Stromal cell of bone marrow (primary cell): ENCODE measurements around the gene TMEM176A.
"Not testable (repeated sequence)": the region's sequence is repeated elsewhere in the genome, so short reads cannot be mapped to it uniquely, and the experiment has no call there.

ENCODE experiments used
- DNase-seq: peaks from one replicate; pipeline ENCODE4 v3.0.0-alpha.2; 2012; ENCODE audit warnings: low read depth

TMEM176A gene

GRCh38 chr7:150788474-150789269, 11.9 kb upstream of the TMEM176A start:
- DNase-seq, result peak; percentile 40

- DNase-seq, result no peak
These were observed 10.0 kb upstream of the TMEM176A start for GRCh38 chr7:150790416-150791075.

GRCh38 chr7:150791304-150791703, 9.3 kb upstream of the TMEM176A start:
- no peak for DNase-seq

GRCh38 chr7:150791746-150792452, 8.7 kb upstream of the TMEM176A start:
- no peak for DNase-seq

- DNase-seq, result no peak
These were observed 6.9 kb upstream of the TMEM176A start for GRCh38 chr7:150793569-150794238.

GRCh38 chr7:150797661-150798060, 2.9 kb upstream of the TMEM176A start:
- no peak for DNase-seq

GRCh38 chr7:150799156-150799555, 1.4 kb upstream of the TMEM176A start:
- no peak for DNase-seq

GRCh38 chr7:150799741-150800580, 608 bp upstream of the TMEM176A start, which contains the start of gene TMEM176B:
TSS of gene TMEM176B (minus strand) at chr7:150800364. CDS start at chr7:150796569, 3,795 bp downstream.
- no peak for DNase-seq

- no peak for DNase-seq
These were observed 825 bp downstream of the TMEM176A start for GRCh38 chr7:150801242-150801945.

GRCh38 chr7:150801946-150802771, 1.6 kb downstream of the TMEM176A start:
- DNase-seq, result no peak

GRCh38 chr7:150803161-150803860, 2.7 kb downstream of the TMEM176A start:
- no peak for DNase-seq

- DNase-seq, result no peak
These were observed 4.2 kb downstream of the TMEM176A start for GRCh38 chr7:150804802-150805201.

- no peak for DNase-seq
These were observed 5.3 kb downstream of the TMEM176A start for GRCh38 chr7:150805864-150806263.

GRCh38 chr7:150806454-150806853, 5.9 kb downstream of the TMEM176A start:
- no peak for DNase-seq

GRCh38 chr7:150806863-150807262, 6.3 kb downstream of the TMEM176A start:
- no peak for DNase-seq

GRCh38 chr7:150807616-150808438, 7.3 kb downstream of the TMEM176A start:
- not testable (repeated sequence) for DNase-seq

- DNase-seq, result no peak
These were observed 13.9 kb downstream of the TMEM176A start for GRCh38 chr7:150814328-150815001.

GRCh38 chr7:150818971-150819370, 18.4 kb downstream of the TMEM176A start:
- DNase-seq, result no peak
